ENCODE results near the gene ZFP30. TPM values are rescaled to one million over a fixed set of nuclear protein-coding genes. Genes with fewer than 3 reads are reported as not detected.

The ZFP30 gene
- total and polyA plus RNA-seq, 2 of the 13 experiments (the other 11 are each of a cell fraction or from before 2014, with no cell fraction given) = 3.4 to 19.2 TPM

DNA sequence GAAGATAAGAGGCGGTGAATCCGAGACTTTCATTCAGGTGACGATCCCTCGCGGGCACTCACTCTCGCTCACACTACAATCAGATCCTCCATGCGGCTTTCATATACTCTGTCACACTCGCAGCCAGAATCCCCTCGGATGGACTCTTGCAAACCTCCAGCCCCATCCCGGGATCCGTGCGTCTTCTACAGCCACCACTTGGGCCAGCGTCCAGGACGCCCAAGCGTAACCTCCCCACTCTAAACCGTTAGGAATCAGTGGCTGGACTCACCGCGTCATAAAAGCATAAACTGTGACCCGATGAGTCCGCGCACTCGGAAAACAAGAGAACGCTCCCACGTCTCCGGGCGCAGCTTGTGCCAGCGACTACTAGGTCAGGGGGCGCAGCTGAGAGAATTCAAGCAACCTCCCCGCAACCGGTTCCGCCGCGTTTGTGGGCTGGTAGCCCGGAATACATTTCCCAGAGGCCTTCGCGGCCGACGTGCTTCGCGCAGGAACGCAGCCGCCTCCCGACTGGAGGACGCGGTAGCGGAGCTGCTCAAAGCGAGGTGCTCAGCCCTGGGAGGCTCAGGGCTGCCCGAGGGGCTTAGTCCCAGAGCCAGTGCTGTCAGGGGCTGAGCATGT is 36.7 kb upstream of the ZFP30 start (continued):
- TF ChIP-seq U2AF2 (IDR thresholded peaks at IDR 0.05; ENCODE audit: low read depth, low read length) (no peak), ZNF30 (CRISPR knock-in tag; IDR thresholded peaks at IDR 0.05) (no peak), ZNF670 (CRISPR knock-in tag; IDR thresholded peaks at IDR 0.05; ENCODE audit: borderline replicate concordance) (peak; percentile 78; the same call in 1 of the 2 replicates), RXRA (CRISPR knock-in tag; IDR thresholded peaks at IDR 0.05) (peak; percentile 95), SYNCRIP (IDR thresholded peaks at IDR 0.05; ENCODE audit: insufficient read depth, low read depth, low read length) (no peak), ZNF180 (CRISPR knock-in tag; IDR thresholded peaks at IDR 0.05; ENCODE audit: borderline replicate concordance, low read depth) (no peak), HOXA9 (CRISPR knock-in tag; IDR thresholded peaks at IDR 0.05; ENCODE audit: borderline replicate concordance) (no peak), TRIM24 (CRISPR knock-in tag; IDR thresholded peaks at IDR 0.05) (no peak), MBNL3 (CRISPR knock-in tag; conservative IDR thresholded peaks at IDR 0.05) (no peak), MIER3 (CRISPR knock-in tag; IDR thresholded peaks at IDR 0.05; ENCODE audit: borderline replicate concordance) (no peak), ZNF562 (CRISPR knock-in tag; IDR thresholded peaks at IDR 0.05; ENCODE audit: borderline replicate concordance) (no peak), SOX6 (IDR thresholded peaks at IDR 0.05) (no peak), SOX6 (CRISPR knock-in tag; IDR thresholded peaks at IDR 0.05) (peak; percentile 65; the same call in 1 of the 2 replicates), RFX5 (IDR thresholded peaks at IDR 0.05; ENCODE audit: low read depth, low read length) (no peak), ZNF224 (CRISPR knock-in tag; IDR thresholded peaks at IDR 0.05) (no peak), AKAP8 (CRISPR knock-in tag; IDR thresholded peaks at IDR 0.05) (no peak), ZNF878 (CRISPR knock-in tag; IDR thresholded peaks at IDR 0.05) (0 out of 2 replicates have a peak, but pooled peaks have one; percentile 14), TP53 (CRISPR knock-in tag; conservative IDR thresholded peaks at IDR 0.05) (no peak; the same call in 1 of the 2 replicates), PCBP1 (IDR thresholded peaks at IDR 0.05; ENCODE audit: borderline replicate concordance, low read depth, low read length) (no peak), KAT2B (IDR thresholded peaks at IDR 0.05; ENCODE audit: borderline replicate concordance, low read depth, low read length) (no peak), ATF7 (IDR thresholded peaks at IDR 0.05) (no peak), ATF7 (CRISPR knock-in tag; IDR thresholded peaks at IDR 0.05) (no peak), YEATS2 (CRISPR knock-in tag; IDR thresholded peaks at IDR 0.05; ENCODE audit: borderline replicate concordance) (peak; percentile 80; the same call in 1 of the 2 replicates)
- TF ChIP-seq, protein P1, sequence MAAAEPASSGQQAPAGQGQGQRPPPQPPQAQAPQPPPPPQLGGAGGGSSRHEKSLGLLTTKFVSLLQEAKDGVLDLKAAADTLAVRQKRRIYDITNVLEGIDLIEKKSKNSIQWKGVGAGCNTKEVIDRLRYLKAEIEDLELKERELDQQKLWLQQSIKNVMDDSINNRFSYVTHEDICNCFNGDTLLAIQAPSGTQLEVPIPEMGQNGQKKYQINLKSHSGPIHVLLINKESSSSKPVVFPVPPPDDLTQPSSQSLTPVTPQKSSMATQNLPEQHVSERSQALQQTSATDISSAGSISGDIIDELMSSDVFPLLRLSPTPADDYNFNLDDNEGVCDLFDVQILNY (CRISPR knock-in tag; conservative IDR thresholded peaks at IDR 0.05) = no peak
- TF ChIP-seq, protein P2, sequence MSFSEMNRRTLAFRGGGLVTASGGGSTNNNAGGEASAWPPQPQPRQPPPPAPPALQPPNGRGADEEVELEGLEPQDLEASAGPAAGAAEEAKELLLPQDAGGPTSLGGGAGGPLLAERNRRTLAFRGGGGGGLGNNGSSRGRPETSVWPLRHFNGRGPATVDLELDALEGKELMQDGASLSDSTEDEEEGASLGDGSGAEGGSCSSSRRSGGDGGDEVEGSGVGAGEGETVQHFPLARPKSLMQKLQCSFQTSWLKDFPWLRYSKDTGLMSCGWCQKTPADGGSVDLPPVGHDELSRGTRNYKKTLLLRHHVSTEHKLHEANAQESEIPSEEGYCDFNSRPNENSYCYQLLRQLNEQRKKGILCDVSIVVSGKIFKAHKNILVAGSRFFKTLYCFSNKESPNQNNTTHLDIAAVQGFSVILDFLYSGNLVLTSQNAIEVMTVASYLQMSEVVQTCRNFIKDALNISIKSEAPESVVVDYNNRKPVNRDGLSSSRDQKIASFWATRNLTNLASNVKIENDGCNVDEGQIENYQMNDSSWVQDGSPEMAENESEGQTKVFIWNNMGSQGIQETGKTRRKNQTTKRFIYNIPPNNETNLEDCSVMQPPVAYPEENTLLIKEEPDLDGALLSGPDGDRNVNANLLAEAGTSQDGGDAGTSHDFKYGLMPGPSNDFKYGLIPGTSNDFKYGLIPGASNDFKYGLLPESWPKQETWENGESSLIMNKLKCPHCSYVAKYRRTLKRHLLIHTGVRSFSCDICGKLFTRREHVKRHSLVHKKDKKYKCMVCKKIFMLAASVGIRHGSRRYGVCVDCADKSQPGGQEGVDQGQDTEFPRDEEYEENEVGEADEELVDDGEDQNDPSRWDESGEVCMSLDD (CRISPR knock-in tag; IDR thresholded peaks at IDR 0.05; ENCODE audit: borderline replicate concordance) = no peak; the same call in 1 of the 2 replicates
- TF ChIP-seq, protein P3, sequence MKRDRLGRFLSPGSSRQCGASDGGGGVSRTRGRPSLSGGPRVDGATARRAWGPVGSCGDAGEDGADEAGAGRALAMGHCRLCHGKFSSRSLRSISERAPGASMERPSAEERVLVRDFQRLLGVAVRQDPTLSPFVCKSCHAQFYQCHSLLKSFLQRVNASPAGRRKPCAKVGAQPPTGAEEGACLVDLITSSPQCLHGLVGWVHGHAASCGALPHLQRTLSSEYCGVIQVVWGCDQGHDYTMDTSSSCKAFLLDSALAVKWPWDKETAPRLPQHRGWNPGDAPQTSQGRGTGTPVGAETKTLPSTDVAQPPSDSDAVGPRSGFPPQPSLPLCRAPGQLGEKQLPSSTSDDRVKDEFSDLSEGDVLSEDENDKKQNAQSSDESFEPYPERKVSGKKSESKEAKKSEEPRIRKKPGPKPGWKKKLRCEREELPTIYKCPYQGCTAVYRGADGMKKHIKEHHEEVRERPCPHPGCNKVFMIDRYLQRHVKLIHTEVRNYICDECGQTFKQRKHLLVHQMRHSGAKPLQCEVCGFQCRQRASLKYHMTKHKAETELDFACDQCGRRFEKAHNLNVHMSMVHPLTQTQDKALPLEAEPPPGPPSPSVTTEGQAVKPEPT (CRISPR knock-in tag; IDR thresholded peaks at IDR 0.05; ENCODE audit: low read depth) = no peak
